Neural cell (in vitro differentiated cells): Measurements from ENCODE around the gene PPIL6. TPM values are rescaled to one million over a fixed set of nuclear protein-coding genes. Genes with fewer than 3 reads are reported as not detected.

Experiments
- H2AFZ ChIP-seq: fragments of 200-600, 300-800 bp; sonication (generic), shearing (Covaris generic); 2 replicates; pipeline ENCODE4 v1.6.0; 2014; ENCODE audit warnings: low read depth, mild to moderate bottlenecking, antibody characterized with exemption, low read length, moderate library complexity
- H3F3A ChIP-seq: fragments of 200-600 bp; shearing (Covaris generic); 2 replicates; pipeline ENCODE4 v1.6.1; 2016; ENCODE audit warnings: mild to moderate bottlenecking, moderate library complexity, mixed read lengths, antibody characterized with exemption, low read length; ENCODE audit not compliant: insufficient read depth, poor library complexity, severe bottlenecking
- H3K27ac ChIP-seq: fragments of 200-600, 300-800 bp; sonication (generic), shearing (Covaris generic); 2 replicates; pipeline ENCODE4 v1.5.1; 2014; ENCODE audit warnings: mild to moderate bottlenecking, low read length, moderate library complexity
- H3K27me3 ChIP-seq: fragments of 300-800, 200-600 bp; sonication (generic), shearing (Covaris generic); 2 replicates; pipeline ENCODE4 v1.6.0; 2014; ENCODE audit warnings: mild to moderate bottlenecking, low read depth, low read length, moderate library complexity; ENCODE audit not compliant: insufficient read depth
- H3K36me3 ChIP-seq: fragments of 300-800, 200-600 bp; sonication (generic), shearing (Covaris generic); 2 replicates; pipeline ENCODE4 v1.5.1; 2014; ENCODE audit warnings: mild to moderate bottlenecking, antibody characterized with exemption, low read length, moderate library complexity; ENCODE audit not compliant: insufficient read depth
- H3K4me2 ChIP-seq: fragments of 300-800, 200-600 bp; sonication (generic), shearing (Covaris generic); 2 replicates; pipeline ENCODE4 v1.6.0; 2014; ENCODE audit warnings: mild to moderate bottlenecking, low read length
- H3K4me3 ChIP-seq: fragments of 300-800, 200-600 bp; sonication (generic), shearing (Covaris generic); 2 replicates; pipeline ENCODE4 v1.5.1; 2014; ENCODE audit warnings: mild to moderate bottlenecking, low read length, moderate library complexity
- H3K79me2 ChIP-seq: fragments of 200-600 bp; shearing (Covaris generic); replicated peaks from 2 replicates; pipeline ENCODE4 v1.6.0; 2014; ENCODE audit warnings: mild to moderate bottlenecking, low read length, moderate library complexity; ENCODE audit not compliant: insufficient read depth
- H3K9ac ChIP-seq: fragments of 300-800, 200-600 bp; sonication (generic), shearing (Covaris generic); 2 replicates; pipeline ENCODE4 v1.6.1; 2016; ENCODE audit warnings: mild to moderate bottlenecking, low read length, mixed read lengths
- H3K9me2 ChIP-seq: fragments of 200-600 bp; shearing (Covaris generic); 2 replicates; pipeline ENCODE4 v1.6.1; 2016; ENCODE audit warnings: mild to moderate bottlenecking, low read length, mixed read lengths; ENCODE audit not compliant: insufficient read depth
- H3K9me3 ChIP-seq: fragments of 200-600, 300-800 bp; sonication (generic), shearing (Covaris generic); 2 replicates; pipeline ENCODE4 v1.6.1; 2016; ENCODE audit warnings: mild to moderate bottlenecking, mixed run types, low read length, moderate library complexity, mixed read lengths
- H4K20me1 ChIP-seq: fragments of 200-600 bp; shearing (Covaris generic); 2 replicates; pipeline ENCODE4 v1.6.1; 2016; ENCODE audit warnings: mild to moderate bottlenecking, mixed run types; ENCODE audit not compliant: insufficient read depth
- EP300 ChIP-seq: fragments of 450-650 bp; conservative IDR thresholded peaks from 2 replicates; pipeline ENCODE4 v1.6.1; 2014; ENCODE audit warnings: antibody characterized with exemption, mild to moderate bottlenecking, moderate library complexity; ENCODE audit not compliant: poor library complexity, severe bottlenecking
- EZH2 ChIP-seq: fragments of 200-600, 300-800 bp; shearing (Covaris generic), sonication (generic); IDR thresholded peaks from 2 replicates; pipeline ENCODE4 v1.6.1; 2014; ENCODE audit warnings: antibody characterized with exemption, low read length, borderline replicate concordance, mild to moderate bottlenecking; ENCODE audit not compliant: insufficient read depth, poor library complexity, severe bottlenecking
- MXI1 ChIP-seq: fragments of 450-650 bp; conservative IDR thresholded peaks from 2 replicates; pipeline ENCODE4 v1.6.1; 2014; ENCODE audit warnings: antibody characterized with exemption, mild to moderate bottlenecking; ENCODE audit not compliant: poor library complexity, severe bottlenecking
- POLR2AphosphoS5 ChIP-seq: IDR thresholded peaks from 2 replicates; pipeline ENCODE4 v1.6.1; 2012
- RAD21 ChIP-seq: fragments of 450-650 bp; conservative IDR thresholded peaks from 2 replicates; pipeline ENCODE4 v1.6.1; 2014; ENCODE audit warnings: antibody characterized with exemption, mild to moderate bottlenecking, moderate library complexity
- REST ChIP-seq: IDR thresholded peaks from 2 replicates; pipeline ENCODE4 v1.6.1; 2012; ENCODE audit warnings: borderline replicate concordance
- SMC3 ChIP-seq: fragments of 450-650 bp; conservative IDR thresholded peaks from 2 replicates; pipeline ENCODE4 v1.6.1; 2014; ENCODE audit warnings: antibody characterized with exemption, mild to moderate bottlenecking, moderate library complexity; ENCODE audit not compliant: poor library complexity
- TAF1 ChIP-seq: IDR thresholded peaks from 2 replicates; pipeline ENCODE4 v1.6.1; 2012; ENCODE audit warnings: low read depth
- polyA plus RNA-seq: library from polyadenylated mRNA; depleted of rRNA; stranded (reverse); fragments of >200 nt; gene quantifications from 2 replicates; pipeline ENCODE4 v1.2.3, GENCODE V29; 2014
- TF ChIP-seq, protein P1 (sequence below): fragments of 450-650 bp; IDR thresholded peaks from 2 replicates; pipeline ENCODE4 v1.5.1; 2014; ENCODE audit warnings: antibody characterized with exemption, mild to moderate bottlenecking, moderate library complexity; ENCODE audit not compliant: poor library complexity, severe bottlenecking

Gene PPIL6
- polyA plus RNA-seq, 1 donor from 2014 or later, result 11.8 TPM

DNA sequence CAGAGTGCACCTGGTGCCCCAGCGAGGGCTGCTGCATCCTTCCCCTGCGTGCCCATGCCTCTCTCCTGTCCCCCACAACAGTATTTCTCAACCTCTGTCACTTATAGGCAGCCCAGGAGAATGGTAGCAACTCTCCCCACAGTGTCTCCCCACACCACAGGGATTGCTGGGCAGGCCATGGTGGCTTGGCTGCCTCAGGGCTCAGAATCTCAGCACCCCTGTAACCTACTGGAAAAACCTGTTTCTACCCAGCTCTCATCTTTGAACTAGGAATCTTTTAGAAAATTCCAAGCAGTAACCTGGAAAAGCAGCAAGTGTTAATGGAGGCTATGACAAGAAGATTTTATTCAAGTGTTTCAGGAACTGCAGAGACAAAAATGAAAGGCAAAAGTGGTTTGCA, 96.2 kb downstream of the PPIL6 start:
- no peak overlapping the region for H3K9ac ChIP-seq
- H3K27ac ChIP-seq, result no peak overlapping the region

DNA sequence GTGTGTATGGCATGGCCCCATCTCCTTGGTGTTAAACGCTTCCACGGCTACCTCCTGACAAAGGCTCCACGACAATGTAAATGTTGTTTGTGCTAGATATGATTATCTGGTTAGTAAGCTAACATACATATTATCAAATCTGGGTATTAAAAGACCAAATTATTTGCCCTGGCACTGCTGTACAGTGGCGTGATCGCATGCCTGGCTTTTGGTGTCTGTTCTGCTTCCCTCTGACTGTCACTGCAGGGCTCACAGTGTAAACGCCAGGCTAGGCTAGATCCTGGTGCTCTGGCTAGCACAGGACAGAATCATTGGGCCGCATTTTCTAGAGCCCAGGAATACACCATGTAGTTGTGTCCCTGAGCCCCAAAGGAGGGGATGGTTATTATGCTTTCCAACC, 96.9 kb downstream of the PPIL6 start:
- H3K36me3 ChIP-seq, result no peaks in the 10 kb centered on the region
- no peaks in the 10 kb centered on the region for H3K79me2 ChIP-seq
- H4K20me1 ChIP-seq, result no peaks in the 10 kb centered on the region
- H3K9ac ChIP-seq, result no peak overlapping the region
- H3K9me2 ChIP-seq, result no peaks in the 10 kb centered on the region
- no peak overlapping the region for H2AFZ ChIP-seq
- H3K9me3 ChIP-seq, result no peaks in the 10 kb centered on the region
- H3F3A ChIP-seq, result no peaks in the 10 kb centered on the region
- H3K27ac ChIP-seq, result no peak overlapping the region
- H3K27me3 ChIP-seq, result no peaks in the 10 kb centered on the region
- H3K4me2 ChIP-seq, result no peak overlapping the region
- H3K4me3 ChIP-seq, result no peak overlapping the region
- TF ChIP-seq SMC3, result no peak
- TF ChIP-seq EP300, result no peak
- no peak for TF ChIP-seq TAF1
- TF ChIP-seq MXI1, result no peak
- no peak for TF ChIP-seq REST
- TF ChIP-seq, protein P1, sequence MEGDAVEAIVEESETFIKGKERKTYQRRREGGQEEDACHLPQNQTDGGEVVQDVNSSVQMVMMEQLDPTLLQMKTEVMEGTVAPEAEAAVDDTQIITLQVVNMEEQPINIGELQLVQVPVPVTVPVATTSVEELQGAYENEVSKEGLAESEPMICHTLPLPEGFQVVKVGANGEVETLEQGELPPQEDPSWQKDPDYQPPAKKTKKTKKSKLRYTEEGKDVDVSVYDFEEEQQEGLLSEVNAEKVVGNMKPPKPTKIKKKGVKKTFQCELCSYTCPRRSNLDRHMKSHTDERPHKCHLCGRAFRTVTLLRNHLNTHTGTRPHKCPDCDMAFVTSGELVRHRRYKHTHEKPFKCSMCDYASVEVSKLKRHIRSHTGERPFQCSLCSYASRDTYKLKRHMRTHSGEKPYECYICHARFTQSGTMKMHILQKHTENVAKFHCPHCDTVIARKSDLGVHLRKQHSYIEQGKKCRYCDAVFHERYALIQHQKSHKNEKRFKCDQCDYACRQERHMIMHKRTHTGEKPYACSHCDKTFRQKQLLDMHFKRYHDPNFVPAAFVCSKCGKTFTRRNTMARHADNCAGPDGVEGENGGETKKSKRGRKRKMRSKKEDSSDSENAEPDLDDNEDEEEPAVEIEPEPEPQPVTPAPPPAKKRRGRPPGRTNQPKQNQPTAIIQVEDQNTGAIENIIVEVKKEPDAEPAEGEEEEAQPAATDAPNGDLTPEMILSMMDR, result no peak
- TF ChIP-seq EZH2, result no peak
- TF ChIP-seq POLR2AphosphoS5, result no peak

More for the DNA sequence above, 96.2 kb downstream of the PPIL6 start:
- Histone ChIP-seq H3K4me3 (no peak overlapping the region), H3K27me3 (no peaks in the 10 kb centered on the region), H3K79me2 (no peaks in the 10 kb centered on the region), H3K36me3 (no peaks in the 10 kb centered on the region), H3K9me2 (no peaks in the 10 kb centered on the region), H3F3A (no peaks in the 10 kb centered on the region), H4K20me1 (no peaks in the 10 kb centered on the region), H3K9me3 (no peaks in the 10 kb centered on the region), H3K4me2 (no peak overlapping the region), H2AFZ (no peak overlapping the region)
- TF ChIP-seq EZH2 (no peak), EP300 (no peak), RAD21 (no peak), SMC3 (no peak), TAF1 (no peak), MXI1 (no peak), REST (no peak), POLR2AphosphoS5 (no peak)
- TF ChIP-seq, protein P1, result no peak
